Subcutaneous abdominal adipose tissue (tissue), 5 donors: ENCODE data around the gene RNF144B.
"Not testable (repeated sequence)": the region's sequence is repeated elsewhere in the genome, so short reads cannot be mapped to it uniquely, and the experiment has no call there.

Experiments used
- H3K27ac ChIP-seq: one replicate; pipeline ENCODE4 v1.7.0; 2013; ENCODE audit warnings: low read depth, mild to moderate bottlenecking, inconsistent platforms, low read length, moderate library complexity
- H3K27me3 ChIP-seq, 5 donors: one replicate each; pipeline ENCODE4 v1.7.0; 2013; ENCODE audit warnings: low read length in 5 of 5, inconsistent platforms in 1 of 5; ENCODE audit not compliant: control insufficient read depth in 5 of 5, insufficient read depth in 4 of 5
- H3K36me3 ChIP-seq, 5 donors: one replicate each; pipeline ENCODE4 v1.7.0; 2013; ENCODE audit warnings: low read length in 5 of 5; ENCODE audit not compliant: control insufficient read depth in 5 of 5, insufficient read depth in 5 of 5
- H3K4me1 ChIP-seq, 5 donors: one replicate each; pipeline ENCODE4 v1.7.0; 2013; ENCODE audit warnings: low read length in 5 of 5, mild to moderate bottlenecking in 3 of 5, moderate library complexity in 1 of 5; ENCODE audit not compliant: control insufficient read depth in 5 of 5, insufficient read depth in 5 of 5
- H3K4me3 ChIP-seq, 5 donors: one replicate each; pipeline ENCODE4 v1.7.0; 2013; ENCODE audit warnings: low read length in 5 of 5, low read depth in 1 of 5
- H3K9ac ChIP-seq, 5 donors: one replicate each; pipeline ENCODE4 v1.7.0; 2013; ENCODE audit warnings: low read length in 5 of 5, mild to moderate bottlenecking in 4 of 5, moderate library complexity in 3 of 5
- H3K9me3 ChIP-seq, 5 donors: one replicate each; pipeline ENCODE4 v1.7.0; 2013; ENCODE audit warnings: low read length in 5 of 5; ENCODE audit not compliant: control insufficient read depth in 5 of 5
- donor health status: healthy.
- donor health status: healthy.
- donor health status: healthy.
- donor health status: healthy.
- donor health status: healthy.

Gene RNF144B

GRCh38 chr6:18404965-18405364 is 17.8 kb downstream of the RNF144B start:
- not testable (repeated sequence) for H3K27ac ChIP-seq, H3K27me3 ChIP-seq, H3K9me3 ChIP-seq, H3K4me3 ChIP-seq, H3K9ac ChIP-seq
- peaks cover 0 to 10% (median 8%) of the 10 kb centered on the region in 5 donors for H3K4me1 ChIP-seq
- peaks cover 4 to 26% (median 13%) of the 10 kb centered on the region in 5 donors for H3K36me3 ChIP-seq

GRCh38 chr6:18405477-18406293 is 18.5 kb downstream of the RNF144B start:
- H3K27me3 ChIP-seq = no peaks in the 10 kb centered on the region
- peaks cover 0 to 21% (median 10%) of the 10 kb centered on the region in 5 donors for H3K36me3 ChIP-seq
- H3K4me3 ChIP-seq = no peak overlapping the region
- peaks cover 0 to 6% (median 3%) of the 10 kb centered on the region in 5 donors for H3K4me1 ChIP-seq
- H3K9me3 ChIP-seq = no peaks in the 10 kb centered on the region
- no peak overlapping the region for H3K9ac ChIP-seq
- no peak overlapping the region for H3K27ac ChIP-seq

DNA sequence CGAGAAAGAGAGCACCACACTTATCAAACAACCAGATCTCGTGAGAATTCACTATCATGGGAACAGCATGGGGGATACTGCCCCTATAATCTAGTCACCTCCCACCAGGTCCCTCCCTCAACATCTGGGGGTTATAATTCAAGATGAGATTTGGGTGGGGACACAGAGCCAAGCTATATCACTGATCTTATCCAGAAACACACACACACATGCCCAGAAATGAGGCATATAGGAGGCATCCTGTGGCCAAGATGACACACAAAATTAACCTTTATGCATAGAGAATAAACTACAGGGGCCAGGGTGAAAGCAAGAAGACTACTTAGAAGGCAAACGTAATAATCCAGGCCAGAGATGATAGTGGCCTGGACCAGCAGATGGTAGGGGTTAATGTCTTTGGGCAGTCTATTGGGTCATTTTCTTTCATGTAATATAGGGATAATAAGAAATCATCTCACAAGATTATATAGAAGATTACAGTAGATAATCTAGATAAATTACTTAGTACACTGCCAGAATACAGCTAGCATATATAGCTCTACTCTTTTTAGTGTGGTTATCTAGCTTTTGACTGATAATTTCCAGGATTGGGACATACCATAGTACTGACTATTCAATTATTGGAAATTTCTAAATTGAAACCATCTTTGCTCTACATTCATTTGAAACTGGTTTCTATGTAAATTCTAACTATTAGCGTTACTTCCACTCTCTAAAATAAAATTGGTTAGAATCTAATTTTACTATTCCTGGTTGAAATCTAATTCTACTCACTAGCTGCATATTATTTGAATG is 20.0 kb downstream of the RNF144B start:
- Histone ChIP-seq H3K4me1 (peaks cover 0 to 8% (median 0%) of the 10 kb centered on the region in 5 donors), H3K27me3 (no peaks in the 10 kb centered on the region), H3K9me3 (no peaks in the 10 kb centered on the region), H3K4me3 (no peak overlapping the region), H3K36me3 (peaks cover 0 to 18% (median 6%) of the 10 kb centered on the region in 5 donors), H3K27ac (no peak overlapping the region), H3K9ac (no peak overlapping the region)

- not testable (repeated sequence) for H3K27ac ChIP-seq, H3K27me3 ChIP-seq, H3K9ac ChIP-seq, H3K4me3 ChIP-seq, H3K9me3 ChIP-seq
- Histone ChIP-seq H3K4me1 (peaks cover 0 to 18% (median 9%) of the 10 kb centered on the region in 5 donors), H3K36me3 (peaks cover 0 to 18% (median 2%) of the 10 kb centered on the region in 5 donors)
Measured at GRCh38 chr6:18409602-18410001, 22.5 kb downstream of the RNF144B start.

DNA sequence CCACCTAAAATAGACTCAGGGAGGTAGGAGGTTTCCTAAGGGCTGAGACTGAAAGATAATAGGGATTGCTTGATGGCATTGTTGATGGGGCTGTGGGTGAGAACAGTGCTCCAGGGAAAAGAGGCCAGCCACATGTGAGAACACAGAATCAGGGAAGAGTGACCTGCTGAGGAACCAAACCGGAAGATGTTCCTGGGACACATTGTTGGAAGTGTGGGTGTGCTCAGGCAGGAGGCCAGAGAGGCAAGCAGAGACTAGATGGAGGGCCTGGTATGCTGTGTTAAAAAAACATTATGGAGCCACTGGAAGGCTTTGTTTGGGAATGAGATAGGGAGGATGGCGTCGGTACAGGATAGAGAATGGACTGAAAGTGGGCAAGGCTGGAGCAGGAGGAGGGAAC is 23.3 kb downstream of the RNF144B start:
- no peak overlapping the region for H3K4me3 ChIP-seq
- H3K27ac ChIP-seq = no peak overlapping the region
- no peaks in the 10 kb centered on the region for H3K27me3 ChIP-seq
- H3K9ac ChIP-seq = no peak overlapping the region
- peaks cover 0 to 22% (median 2%) of the 10 kb centered on the region in 5 donors for H3K36me3 ChIP-seq
- no peaks in the 10 kb centered on the region for H3K9me3 ChIP-seq
- peaks cover 0 to 18% (median 9%) of the 10 kb centered on the region in 5 donors for H3K4me1 ChIP-seq

- Histone ChIP-seq H3K27ac (no peak overlapping the region), H3K36me3 (peaks cover 0 to 11% (median 0%) of the 10 kb centered on the region in 5 donors), H3K9ac (no peak overlapping the region), H3K27me3 (no peaks in the 10 kb centered on the region), H3K4me3 (no peak overlapping the region), H3K4me1 (peaks cover 0 to 21% (median 15%) of the 10 kb centered on the region in 5 donors), H3K9me3 (no peaks in the 10 kb centered on the region)
Measured at GRCh38 chr6:18412068-18412467, 24.9 kb downstream of the RNF144B start.

GRCh38 chr6:18412644-18413043 is 25.5 kb downstream of the RNF144B start:
- Histone ChIP-seq H3K9ac (no peak overlapping the region), H3K27me3 (no peaks in the 10 kb centered on the region), H3K36me3 (peaks cover 0 to 7% (median 0%) of the 10 kb centered on the region in 5 donors), H3K27ac (no peak overlapping the region), H3K9me3 (no peaks in the 10 kb centered on the region), H3K4me1 (peaks cover 0 to 21% (median 15%) of the 10 kb centered on the region in 5 donors), H3K4me3 (no peak overlapping the region)

- Histone ChIP-seq H3K36me3 (peaks cover 0 to 6% (median 0%) of the 10 kb centered on the region in 5 donors), H3K9ac (no peak overlapping the region), H3K4me3 (no peak overlapping the region), H3K4me1 (peaks cover 0 to 21% (median 15%) of the 10 kb centered on the region in 5 donors), H3K9me3 (no peaks in the 10 kb centered on the region), H3K27me3 (no peaks in the 10 kb centered on the region), H3K27ac (no peak overlapping the region)
Measured at GRCh38 chr6:18413381-18413780, 26.2 kb downstream of the RNF144B start.

- H3K9me3 ChIP-seq = no peaks in the 10 kb centered on the region
- no peak overlapping the region for H3K27ac ChIP-seq
- no peak overlapping the region for H3K9ac ChIP-seq
- H3K4me1 ChIP-seq = peaks cover 0 to 21% (median 15%) of the 10 kb centered on the region in 5 donors
- H3K27me3 ChIP-seq = no peaks in the 10 kb centered on the region
- H3K36me3 ChIP-seq = peaks cover 0 to 4% (median 0%) of the 10 kb centered on the region in 5 donors
- no peak overlapping the region for H3K4me3 ChIP-seq
Measured at GRCh38 chr6:18414116-18414515, 27.0 kb downstream of the RNF144B start.

GRCh38 chr6:18415207-18415606 is 28.1 kb downstream of the RNF144B start:
- Histone ChIP-seq H3K9me3 (no peaks in the 10 kb centered on the region), H3K27ac (no peak overlapping the region), H3K27me3 (no peaks in the 10 kb centered on the region), H3K4me3 (no peak overlapping the region), H3K4me1 (peaks cover 0 to 21% (median 15%) of the 10 kb centered on the region in 5 donors), H3K36me3 (peaks cover 0 to 4% (median 0%) of the 10 kb centered on the region in 5 donors), H3K9ac (no peak overlapping the region)
